Breast epithelium (tissue), 3 donors: Measurements from ENCODE around the gene PSMF1.

Source experiments
- CTCF ChIP-seq, 3 donors: fragments of 450-650 bp; IDR thresholded peaks; one replicate each; pipeline ENCODE4 v1.5.1; 2016 to 2017; ENCODE audit warnings: antibody characterized with exemption in 3 of 3, mild to moderate bottlenecking in 3 of 3, moderate library complexity in 3 of 3
- POLR2A ChIP-seq: fragments of 450-650 bp; IDR thresholded peaks from one replicate; pipeline ENCODE4 v1.6.1; 2016; ENCODE audit warnings: antibody characterized with exemption, mild to moderate bottlenecking, moderate library complexity

DNA sequence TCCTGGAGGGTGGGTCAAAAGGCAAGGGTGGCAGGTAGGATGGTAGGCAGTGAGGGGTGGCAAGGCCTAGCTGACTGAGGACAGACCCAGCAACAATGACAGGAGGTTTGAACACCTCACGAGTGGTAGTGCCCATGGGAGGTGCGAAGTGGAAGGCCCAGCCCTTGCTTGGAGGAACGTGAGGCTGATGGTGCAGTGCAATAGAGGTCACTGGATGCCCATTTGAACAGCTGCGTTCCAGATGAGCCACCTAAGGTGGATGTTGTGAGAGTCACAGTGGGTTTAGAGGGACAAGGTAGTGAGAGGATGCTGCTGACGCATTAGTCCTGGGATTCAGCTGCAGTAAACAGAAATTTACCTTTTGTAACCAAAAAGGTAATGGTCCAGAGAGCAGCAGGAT is 50.8 kb downstream of the PSMF1 start:
- TF ChIP-seq CTCF (IDR thresholded peaks at IDR 0.05) (no peak), POLR2A (no peak)
